HG02759 (cell line): ENCODE results near the gene MMD.
"Not testable (repeated sequence)": the region's sequence is repeated elsewhere in the genome, so short reads cannot be mapped to it uniquely, and the experiment has no call there.

Source experiments
- ATAC-seq: cut with Tn5 transposase; IDR thresholded peaks from one replicate; pipeline ENCODE4 v1.9.1; 2021; ENCODE audit warnings: mild to moderate bottlenecking, moderate library complexity; ENCODE audit not compliant: unreplicated experiment

The MMD gene

DNA sequence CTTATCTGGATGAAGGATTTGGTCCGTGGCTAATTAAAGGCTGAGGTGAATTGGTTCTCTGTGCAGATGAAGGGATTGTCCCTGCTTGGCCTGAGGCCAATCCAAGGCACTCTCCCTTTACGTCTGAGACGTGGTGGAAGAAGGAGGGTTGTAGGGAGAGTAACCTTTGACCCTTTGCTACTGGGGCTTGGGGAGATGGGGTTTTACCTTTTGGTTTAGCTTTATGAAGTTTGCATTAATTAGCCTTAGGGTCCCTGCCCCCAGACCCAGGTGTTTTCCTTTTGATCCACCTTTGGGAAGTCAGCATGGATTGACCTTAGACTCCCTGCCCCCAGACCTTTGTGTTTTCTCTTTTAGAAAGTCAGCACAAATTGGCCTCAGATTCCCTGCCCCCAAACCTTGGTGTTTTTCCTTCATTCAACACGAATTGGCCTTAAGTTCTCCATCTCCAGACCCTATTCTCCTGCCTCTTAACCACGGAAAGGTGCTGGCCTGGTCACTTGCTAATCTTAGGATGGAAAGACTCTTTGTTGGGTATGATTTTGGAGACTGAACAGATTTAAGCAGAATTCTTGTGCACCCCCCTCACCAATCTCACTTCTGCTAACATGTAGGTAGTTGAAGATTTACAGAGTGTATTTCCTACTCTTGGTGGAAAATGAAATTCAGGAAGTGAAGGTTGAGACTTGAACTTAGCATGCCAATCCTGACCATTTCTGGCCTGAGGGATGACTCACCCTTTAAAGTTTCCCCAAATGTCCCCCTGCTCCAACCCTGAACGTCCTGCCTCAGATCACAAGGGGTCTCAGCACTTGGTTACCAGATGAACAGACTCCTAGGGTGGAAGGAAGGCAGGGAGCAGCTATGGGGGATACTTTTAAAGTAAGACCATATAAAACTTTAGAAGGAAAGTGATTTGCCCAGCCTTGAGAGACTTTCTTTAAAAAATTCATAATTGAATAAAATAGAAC is 23.1 kb upstream of the MMD start:
- peak; percentile 85 for ATAC-seq

DNA sequence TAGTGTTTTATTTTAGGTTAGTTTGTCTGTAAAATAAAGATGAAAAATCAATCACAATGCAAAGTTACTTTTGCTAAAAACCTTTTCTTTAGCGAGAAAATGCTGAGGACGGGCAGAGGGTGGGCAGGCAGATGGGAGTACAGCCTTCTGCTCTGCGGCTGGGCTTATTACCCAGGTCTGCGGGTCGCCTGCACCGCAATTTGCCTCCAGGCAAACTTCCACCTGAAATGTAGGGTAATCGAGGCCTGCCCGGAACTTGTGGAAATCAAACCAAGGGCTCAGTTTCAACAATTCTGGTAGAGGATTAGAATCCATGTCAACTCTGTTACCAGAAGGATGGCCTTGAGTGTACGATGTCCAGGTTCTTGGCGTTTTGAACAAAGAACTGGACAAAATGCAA is 22.3 kb upstream of the MMD start:
- no peak for ATAC-seq

- ATAC-seq, result no peak
These were observed 21.5 kb upstream of the MMD start for GRCh38 chr17:55442953-55443683.

DNA sequence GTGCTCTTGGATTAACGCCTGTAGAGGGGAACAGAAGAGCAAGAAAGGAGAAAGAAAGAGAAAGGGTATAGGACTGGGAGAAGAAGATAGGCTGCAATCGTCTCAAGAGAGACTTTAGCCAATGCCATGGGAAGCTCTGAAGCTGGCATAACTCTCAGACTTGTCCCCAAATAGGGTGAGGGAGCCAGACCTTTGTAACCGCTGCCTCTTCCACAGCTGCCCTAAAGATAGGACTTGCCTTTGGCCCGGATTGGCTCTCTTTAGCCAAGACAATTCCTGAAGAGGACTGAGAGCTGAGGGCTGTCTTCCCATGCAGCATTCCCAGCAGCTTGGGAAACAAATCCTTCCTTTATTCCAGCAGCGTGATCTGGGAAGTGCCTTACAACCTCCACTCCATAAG is 20.8 kb upstream of the MMD start:
- ATAC-seq, result no peak

- ATAC-seq, result no peak
These were observed 19.9 kb upstream of the MMD start for GRCh38 chr17:55441544-55441943.

- ATAC-seq, result no peak
These were observed 18.8 kb upstream of the MMD start for GRCh38 chr17:55440391-55440790.

DNA sequence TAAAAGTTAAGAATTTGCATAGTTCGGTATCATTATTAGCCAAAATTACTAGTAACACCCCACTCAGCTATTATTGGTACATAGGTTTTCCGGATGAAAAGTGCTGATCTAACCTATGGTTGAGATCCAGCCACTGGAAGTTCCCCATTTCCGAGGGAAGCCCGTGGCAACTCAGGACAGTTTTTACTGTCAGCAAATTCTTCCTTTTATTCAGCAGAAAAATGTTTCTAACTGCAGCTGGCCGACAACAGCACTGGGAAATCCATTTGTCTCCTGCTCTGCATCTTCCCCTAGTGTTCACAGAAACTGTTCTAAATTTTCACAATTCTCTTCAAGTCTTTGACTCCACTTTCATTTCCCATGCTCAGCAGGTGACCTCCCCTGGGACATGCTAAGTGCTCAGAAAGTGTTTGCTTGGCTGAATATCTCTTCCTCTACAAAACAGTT is 15.5 kb upstream of the MMD start:
- ATAC-seq, result peak; percentile 78

DNA sequence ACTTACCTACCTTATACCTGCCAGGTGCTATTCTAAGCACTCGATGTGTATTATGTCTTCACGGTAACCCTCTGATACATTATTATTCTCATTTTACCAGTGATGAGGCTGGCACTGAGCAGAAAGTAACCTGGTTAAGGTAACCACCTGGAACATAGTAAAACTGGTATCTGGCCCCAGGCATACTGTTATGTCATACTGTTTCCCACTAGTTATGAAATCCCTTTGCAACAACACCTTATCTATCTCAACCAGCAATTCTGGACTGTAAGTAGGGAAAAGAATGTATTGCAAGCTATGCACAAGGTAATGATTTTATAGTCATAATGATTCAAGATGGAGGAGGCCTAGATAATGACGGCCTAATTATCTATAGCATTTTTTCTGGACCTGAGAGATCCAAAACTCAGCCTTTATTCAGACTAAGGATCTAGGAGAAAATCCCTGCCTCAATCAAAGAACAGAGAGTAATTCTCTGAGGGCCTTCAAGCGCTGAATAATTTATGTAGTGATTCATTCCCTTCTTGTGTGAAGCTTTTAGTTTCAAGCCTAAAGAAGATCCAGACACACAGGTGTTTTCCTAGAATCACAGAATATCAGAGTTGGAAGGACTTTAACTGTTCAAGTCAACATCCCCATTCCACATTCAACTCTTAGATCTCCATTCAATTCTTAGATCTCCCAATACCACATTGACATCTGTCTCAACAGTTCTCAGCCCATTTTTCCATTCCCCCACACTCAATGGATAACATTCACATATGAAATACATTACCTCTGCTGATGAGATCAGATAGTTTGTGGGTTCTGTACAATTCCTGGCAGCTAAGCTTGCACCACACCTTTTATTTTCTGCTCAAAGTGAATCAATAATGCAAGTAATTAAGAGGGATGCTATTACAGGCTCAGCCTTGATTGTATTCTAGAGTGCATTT is 14.9 kb upstream of the MMD start:
- peak; percentile 16 for ATAC-seq

- ATAC-seq, result no peak
These were observed 13.8 kb upstream of the MMD start for GRCh38 chr17:55435408-55435807.

DNA sequence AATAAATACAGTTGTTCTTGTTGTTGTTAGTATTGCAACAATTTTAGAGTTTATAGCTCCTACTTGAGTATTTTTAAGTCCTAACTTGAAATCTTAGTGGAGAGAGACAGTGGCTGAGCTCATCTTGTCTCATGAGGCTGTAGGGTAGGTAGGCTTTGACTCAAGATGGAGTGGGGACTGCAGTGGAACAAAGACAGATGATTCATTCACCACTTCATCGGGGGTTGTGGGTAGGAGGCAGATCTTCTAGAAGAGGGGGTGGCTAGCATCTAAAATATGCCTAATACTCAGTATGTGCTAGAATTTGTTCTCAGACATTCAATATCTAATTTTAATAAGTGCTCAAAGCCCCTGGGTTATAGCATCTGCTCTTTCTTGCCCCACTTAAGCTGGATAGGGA is 13.1 kb upstream of the MMD start:
- no peak for ATAC-seq

GRCh38 chr17:55433629-55434422 is 12.2 kb upstream of the MMD start:
- ATAC-seq, result no peak

GRCh38 chr17:55433029-55433628 is 11.5 kb upstream of the MMD start:
- no peak for ATAC-seq

DNA sequence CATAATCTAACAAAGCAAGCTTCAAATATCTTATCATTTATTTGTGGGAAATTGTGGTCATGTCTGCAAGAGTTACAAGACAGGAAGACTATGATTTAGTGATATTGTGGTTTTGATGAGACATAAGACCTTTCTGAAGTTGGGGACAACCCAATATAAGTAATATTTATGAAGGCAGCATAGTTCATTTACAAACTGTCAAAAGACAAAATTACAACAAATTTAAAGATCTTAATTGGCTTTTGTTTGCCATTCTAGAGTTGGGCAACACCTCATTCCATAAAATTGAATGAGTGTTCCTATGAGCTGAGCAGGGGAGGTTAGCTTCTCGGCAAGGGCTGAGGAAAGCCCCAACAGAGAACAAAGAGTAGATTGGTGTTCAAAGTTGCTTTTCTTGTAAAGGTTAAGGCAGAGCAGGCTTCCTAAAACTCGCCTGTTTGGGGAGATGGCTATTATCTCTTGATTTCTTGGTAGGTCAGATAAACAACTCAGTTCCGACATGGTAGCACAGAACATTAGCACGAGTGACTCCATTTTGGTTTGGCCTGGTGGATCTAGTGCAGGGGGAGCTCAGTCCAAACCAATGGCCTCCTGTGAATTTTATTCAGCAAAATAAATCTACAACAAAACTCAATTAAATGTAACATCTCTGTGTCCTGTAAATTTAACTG is 10.9 kb upstream of the MMD start:
- ATAC-seq, result no peak

DNA sequence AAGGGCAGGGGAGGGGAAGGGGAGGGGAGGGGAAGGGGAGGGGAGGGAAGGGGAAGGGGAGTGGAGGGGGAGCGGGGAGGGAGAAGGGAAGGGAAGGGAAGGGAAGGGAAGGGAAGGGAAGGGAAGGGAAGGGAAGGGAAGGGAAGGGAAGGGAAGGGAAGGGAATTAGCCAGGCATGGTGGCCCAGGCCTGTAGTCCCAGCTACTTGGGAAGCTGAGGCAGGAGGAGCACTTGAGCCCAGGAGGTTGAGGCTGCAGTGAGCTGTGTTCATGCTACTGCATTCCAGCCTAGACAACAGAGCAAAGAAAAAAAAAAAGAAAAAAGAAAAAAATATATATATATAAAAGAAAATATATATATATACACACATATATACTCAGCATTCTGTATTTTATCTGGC is 10.3 kb upstream of the MMD start:
- ATAC-seq, result not testable (repeated sequence)

DNA sequence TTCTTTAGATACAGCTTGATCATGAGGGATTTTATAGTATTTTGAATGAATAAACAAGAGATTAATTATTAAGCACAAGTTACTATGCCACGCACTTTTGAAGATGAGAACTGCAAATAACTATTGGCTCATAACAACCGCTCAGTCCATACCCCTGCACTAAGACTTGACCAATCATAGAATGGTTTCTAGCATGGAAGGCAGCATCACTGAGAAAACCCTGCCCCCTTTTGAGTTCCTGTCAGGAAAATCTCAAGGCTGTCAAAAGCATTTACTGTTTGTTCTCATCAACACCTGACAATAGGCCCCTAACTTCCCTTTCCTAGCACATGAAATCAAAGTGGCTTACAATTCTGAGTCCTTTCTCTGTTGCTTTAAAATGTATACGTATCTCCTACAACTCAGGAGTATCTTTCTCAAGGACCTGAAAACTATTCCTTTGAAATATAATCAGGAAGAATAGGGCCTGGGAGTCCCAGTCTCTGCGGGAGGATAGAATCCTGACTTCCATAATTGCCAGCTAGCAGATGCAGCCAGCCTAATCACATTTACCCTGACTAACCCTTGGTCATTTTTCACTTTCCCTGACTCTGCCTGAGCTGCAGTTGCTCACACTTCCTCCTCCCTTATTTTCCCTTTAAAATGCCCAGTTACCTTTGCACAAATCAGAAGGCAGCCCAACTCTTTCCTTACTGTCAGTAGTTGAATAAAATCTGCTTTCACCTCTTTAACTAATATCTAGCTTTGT is 9.1 kb upstream of the MMD start:
- no peak for ATAC-seq

DNA sequence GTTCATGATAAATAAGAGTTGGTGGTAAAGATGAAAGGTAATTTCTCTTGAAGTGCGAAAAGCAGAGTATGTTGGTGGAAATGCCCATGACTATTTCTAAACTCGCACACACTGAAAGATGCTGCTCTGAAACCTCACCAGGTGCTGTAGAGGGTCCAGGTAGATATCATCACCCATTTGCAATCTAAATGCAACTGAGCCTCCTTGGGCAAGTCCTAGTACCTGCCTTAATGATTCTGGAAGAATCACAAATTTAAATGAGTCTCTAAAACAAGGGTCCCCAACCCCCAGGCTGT is 5.9 kb upstream of the MMD start:
- ATAC-seq, result peak; percentile 20

DNA sequence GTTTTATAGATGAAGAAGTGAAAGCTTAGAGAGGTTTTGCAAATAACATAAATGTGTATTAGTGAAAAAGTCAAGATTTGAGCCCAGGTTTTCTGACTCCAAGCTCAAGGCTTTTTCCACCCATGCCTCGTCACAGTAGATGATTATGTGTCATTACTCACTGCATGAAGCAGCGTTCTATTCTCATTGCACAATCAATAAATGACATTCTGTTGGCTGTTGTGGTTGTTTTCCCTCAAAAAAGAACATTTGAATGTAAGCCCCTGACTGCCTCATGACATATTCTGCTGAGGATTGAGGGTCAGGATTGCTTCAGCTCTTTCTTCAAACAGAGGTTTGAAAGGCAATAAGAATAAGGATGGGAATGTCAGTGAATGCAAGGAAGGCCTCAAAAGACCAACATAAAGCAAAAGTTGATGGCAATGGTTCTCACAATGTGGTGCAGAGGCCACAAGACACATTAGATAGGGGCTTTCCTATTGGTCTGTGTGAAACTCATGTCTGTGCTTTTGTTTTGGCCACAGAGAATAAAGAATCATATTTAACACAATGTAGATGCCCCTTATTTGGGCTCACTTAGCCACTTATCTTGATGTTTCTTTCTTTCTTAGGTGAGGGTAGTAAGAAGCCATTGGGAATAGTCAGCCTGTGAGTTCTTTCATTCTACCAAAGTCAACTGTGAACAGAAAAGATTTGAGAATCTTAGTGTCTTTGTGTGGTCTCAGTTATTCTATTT is 5.4 kb upstream of the MMD start:
- peak; percentile 69 for ATAC-seq
